GM04504 (cell line): Measurements from ENCODE around the gene CAPN10.
A peak's percentile ranks its signal among the peaks of the same experiment; 100 is the strongest.

Source experiments
- DNase-seq: peaks from one replicate; pipeline ENCODE4 v3.0.0-alpha.2; 2012; ENCODE audit warnings: low read depth

Gene CAPN10

DNA sequence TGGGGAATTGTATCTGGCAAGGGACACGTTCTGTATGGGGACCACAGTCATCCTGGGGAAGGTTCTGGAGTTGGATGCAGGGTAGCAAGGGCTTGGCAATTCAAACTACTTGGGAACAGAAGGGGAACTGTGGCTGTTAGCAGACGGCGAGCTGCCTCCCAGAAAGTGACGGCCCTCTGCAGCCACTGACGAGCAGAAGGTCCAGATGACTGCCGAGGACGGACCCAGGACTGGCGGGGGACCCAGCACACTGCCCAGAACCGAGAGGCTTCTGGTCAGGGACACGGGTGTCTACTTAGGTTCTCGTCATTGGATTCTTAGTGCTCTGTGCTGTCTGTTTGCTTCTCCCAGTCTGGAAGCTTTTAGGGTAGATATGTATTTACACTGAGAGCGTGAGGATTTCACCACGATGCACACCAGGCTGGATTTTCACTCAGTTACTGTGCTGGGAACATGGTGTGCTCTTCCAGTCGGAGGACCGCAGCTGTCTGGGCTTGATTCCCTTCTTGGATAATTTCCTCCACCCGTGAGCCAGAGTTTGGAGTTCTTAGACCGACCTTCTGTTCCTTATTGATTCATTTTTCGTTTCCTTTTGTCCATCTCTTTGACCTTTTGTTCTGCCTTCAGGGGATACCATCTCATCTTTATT is 52.1 kb downstream of the CAPN10 start:
- DNase-seq = no peak

GRCh38 chr2:240639566-240639965 is 53.0 kb downstream of the CAPN10 start:
- no peak for DNase-seq

DNA sequence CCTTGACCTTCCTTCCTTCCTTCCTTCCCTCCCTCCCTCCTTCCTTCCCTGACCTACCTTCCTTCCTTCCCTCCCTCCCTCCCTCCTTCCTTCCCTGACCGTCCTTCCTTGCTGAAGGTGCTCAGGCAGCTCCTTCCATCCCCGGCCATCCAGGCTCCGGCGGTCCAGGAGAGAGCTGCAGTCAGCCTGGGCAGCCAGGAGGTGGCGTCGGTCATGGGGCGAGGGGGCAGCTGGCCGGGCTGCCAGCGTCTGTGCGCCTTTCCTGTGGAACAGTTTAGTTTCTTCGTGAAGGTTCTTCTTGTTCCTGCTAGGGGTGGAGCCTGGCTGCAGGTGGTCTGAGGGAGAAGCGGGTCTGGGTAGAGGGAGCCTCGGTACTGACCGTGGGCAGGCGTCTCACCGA is 54.4 kb downstream of the CAPN10 start:
- DNase-seq = peak; percentile 3

GRCh38 chr2:240642061-240642805 is 55.7 kb downstream of the CAPN10 start:
- no peak for DNase-seq

DNA sequence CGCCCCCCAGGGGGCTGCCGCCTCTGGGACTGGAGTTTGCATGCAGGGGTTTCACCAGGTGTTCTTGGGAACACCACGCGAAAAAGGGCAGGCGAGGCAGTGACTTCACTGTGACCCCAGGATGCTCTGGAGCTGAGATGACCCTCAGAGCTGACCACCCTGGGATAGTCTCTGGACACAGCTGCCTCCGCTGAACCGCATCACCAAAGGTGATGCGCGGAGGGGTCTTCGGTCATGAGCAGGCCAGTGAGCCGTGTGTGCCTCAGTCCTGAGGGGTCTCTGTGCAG is 56.2 kb downstream of the CAPN10 start:
- DNase-seq = no peak

DNA sequence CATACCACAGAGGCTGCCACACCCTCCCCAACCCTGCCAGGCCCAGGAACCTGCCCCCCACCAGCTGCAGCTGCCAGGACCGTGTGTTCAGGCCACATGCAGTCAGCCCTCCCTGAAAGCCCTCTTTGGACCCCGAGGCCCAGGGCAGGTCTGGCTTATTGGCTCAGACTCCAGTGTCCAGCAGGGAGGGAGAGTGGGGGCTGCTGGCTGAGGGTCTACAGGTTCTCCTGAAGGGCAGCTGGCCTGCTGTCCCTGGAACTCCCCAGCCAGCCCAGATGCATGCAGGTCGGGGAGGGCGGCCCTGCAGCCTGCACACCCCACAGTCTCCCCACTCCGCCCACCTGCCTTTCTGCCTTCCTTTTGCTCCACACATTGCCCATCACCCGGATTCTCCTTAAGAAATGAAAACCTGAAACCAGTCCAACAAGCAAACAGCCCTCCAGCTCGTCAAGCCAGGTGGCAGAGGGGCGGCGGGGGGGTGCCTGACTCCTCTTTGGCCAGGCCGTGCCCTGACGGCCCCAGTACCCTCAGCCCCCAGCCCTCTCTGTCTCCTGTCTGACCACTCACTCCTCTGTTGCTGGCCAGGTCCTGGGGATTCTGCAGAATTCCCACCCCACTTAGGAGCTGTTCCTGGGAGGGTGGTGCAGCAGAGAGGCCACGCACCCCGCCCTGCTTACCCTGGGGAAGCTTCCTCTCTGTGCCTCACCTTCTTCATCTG is 56.7 kb downstream of the CAPN10 start:
- no peak for DNase-seq

GRCh38 chr2:240643811-240644150 is 57.2 kb downstream of the CAPN10 start:
- DNase-seq = no peak

DNA sequence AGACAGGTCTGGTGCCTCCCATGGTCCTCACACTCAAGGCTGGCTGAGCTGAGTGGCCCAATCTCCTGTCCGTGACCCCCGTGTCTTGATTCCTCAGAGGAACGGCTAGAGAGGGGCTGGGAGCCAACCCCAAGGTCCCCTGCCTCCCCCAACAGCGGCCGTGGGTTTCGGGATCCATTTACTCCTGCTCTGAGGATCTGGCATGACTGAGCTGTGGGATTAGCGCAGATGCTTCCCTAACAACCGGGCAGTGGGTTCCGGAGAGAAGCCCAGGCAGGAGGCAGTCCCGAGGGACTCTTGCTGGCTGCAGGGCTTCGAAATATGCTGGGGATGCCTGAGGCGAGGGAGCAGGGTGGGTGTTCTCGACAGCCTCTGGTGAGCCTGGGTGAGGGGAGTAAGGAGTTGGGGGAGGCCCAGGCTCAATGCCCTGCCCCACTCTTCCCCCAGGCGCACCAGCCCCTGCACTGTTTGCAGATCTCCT is 57.7 kb downstream of the CAPN10 start:
- no peak for DNase-seq

DNA sequence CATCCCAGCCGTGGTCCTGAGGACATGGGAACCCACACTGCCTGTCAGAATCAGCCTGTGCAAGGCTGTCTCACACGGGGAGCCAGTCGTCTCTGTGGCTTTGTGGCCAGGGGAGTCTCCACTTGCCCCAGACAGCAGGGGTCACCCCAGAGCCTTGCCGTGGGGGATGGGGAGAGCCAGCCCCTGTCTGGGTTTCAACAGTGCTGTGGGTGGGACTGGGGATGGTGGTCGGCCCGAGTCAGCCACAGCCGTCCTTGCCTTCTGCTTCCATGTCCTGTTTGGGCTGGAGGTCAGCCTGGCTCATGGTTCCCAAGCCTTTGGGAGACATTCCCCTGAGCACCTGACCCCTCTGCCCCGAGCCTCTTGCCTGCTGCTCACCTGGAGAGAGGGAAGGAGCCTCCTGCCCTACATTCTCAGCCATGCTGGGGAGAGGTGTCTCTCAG is 58.3 kb downstream of the CAPN10 start:
- DNase-seq = no peak

- no peak for DNase-seq
Observed at GRCh38 chr2:240645346-240645745, 58.8 kb downstream of the CAPN10 start.

GRCh38 chr2:240645801-240646175 is 59.3 kb downstream of the CAPN10 start:
- DNase-seq = no peak

GRCh38 chr2:240646176-240646899 is 59.8 kb downstream of the CAPN10 start:
- no peak for DNase-seq

DNA sequence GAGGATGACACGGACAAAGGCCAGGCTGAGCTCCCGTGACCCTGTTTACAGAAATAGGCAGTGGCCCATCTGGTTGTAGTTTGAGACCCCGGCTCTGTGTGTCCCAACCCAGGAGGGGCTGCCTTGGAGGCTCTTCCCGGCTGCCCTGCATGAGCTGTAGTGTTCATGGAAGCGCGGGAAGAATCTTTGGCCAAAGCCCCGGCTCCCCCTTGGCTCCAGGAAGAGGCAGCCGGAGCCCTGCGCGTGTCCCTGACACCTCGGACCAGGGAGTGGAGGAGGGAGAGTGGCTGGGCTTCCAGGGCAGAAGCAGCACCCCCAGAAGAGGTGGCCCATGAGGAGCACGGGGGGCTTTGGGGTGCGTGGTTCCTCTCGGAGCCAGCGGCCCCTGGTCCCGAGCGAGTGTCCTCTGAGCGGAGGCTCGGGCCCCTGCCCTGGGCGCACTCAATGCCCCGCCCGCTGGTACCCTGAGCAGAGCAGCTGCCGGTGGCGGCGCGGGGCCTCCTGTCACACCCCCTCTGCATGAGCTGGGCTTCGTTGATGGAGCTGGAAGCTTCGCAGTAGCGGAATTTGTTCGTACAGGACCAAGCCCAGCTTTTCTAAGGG is 60.5 kb downstream of the CAPN10 start:
- DNase-seq = no peak

DNA sequence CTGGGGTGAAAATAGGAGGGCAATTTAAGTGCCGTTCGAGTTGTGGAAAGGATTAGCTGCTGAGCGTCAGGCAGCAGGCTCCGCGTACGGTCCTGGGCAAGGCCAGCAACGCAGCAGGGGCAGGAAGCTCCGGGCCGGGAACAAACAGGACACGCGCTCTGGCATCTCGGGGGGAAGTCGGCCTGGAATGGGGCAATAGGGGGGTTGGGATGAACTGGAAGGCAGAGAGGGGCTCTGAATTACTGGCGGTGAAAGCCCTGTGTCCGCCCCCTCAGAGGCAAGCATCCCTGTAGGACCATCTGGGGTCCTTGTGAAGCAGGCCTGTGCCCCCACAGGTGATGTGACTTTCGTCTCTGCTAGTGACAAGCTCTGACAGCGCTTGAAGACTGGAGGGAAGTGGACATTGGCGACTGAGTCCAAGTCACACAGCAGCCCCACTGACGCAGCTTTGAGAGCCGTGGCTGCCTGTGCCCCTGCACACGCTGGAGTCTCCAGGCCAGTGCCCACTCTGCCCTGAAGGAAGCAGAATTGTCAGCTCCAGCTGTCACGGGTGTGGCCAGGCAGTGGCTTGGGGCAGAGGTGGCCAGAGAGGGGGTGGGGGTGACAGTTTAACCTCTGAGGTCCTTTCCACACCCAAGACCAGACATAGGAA is 61.1 kb downstream of the CAPN10 start:
- no peak for DNase-seq

GRCh38 chr2:240648155-240648649 is 61.7 kb downstream of the CAPN10 start:
- DNase-seq = no peak
